Kidney epithelial cell (primary cell): ENCODE data around the gene AMOTL1. TPM values are rescaled to one million over a fixed set of nuclear protein-coding genes. Genes with fewer than 3 reads are reported as not detected.

Source experiments
- DNase-seq: peaks from one replicate; pipeline ENCODE4 v3.0.0-alpha.2; 2010; ENCODE audit warnings: low read depth
- H3K27me3 ChIP-seq: 2 replicates; pipeline ENCODE4 v1.6.0; 2011; ENCODE audit warnings: low read length; ENCODE audit not compliant: control insufficient read depth, insufficient read depth
- H3K36me3 ChIP-seq: 2 replicates; pipeline ENCODE4 v1.5.1; 2011; ENCODE audit warnings: low read length; ENCODE audit not compliant: control insufficient read depth, insufficient read depth
- H3K4me3 ChIP-seq: 2 replicates; pipeline ENCODE4 v1.5.1; 2011; ENCODE audit warnings: low read depth, mild to moderate bottlenecking, control low read depth, low read length
- CTCF ChIP-seq: IDR thresholded peaks from 2 replicates; pipeline ENCODE4 v1.5.1; 2011; ENCODE audit warnings: mild to moderate bottlenecking, moderate library complexity, low read length, control low read depth, inconsistent platforms; ENCODE audit not compliant: insufficient read depth, poor library complexity, severe bottlenecking
- total RNA-seq: library from RNA; depleted of rRNA; stranded (reverse); fragments of >200 nt; gene quantifications from 2 replicates; pipeline ENCODE4 v1.2.3, GENCODE V29; 2015

The AMOTL1 gene
- total RNA-seq, 1 donor from 2014 or later: 48.8 TPM

GRCh38 chr11:94747146-94747545 lies 21.0 kb upstream of the AMOTL1 start:
- Histone ChIP-seq H3K4me3 (no peak overlapping the region), H3K36me3 (no peaks in the 10 kb centered on the region), H3K27me3 (no peaks in the 10 kb centered on the region)
- no peak for TF ChIP-seq CTCF
- no peak for DNase-seq

- H3K36me3 ChIP-seq: no peaks in the 10 kb centered on the region
- no peak for TF ChIP-seq CTCF
- DNase-seq: no peak
- H3K4me3 ChIP-seq: no peak overlapping the region
- no peaks in the 10 kb centered on the region for H3K27me3 ChIP-seq
Observed at GRCh38 chr11:94747601-94748041, 20.5 kb upstream of the AMOTL1 start.

GRCh38 chr11:94749369-94749768 lies 18.8 kb upstream of the AMOTL1 start:
- TF ChIP-seq CTCF: no peak
- DNase-seq: no peak
- H3K4me3 ChIP-seq: no peak overlapping the region
- H3K36me3 ChIP-seq: no peaks in the 10 kb centered on the region
- no peaks in the 10 kb centered on the region for H3K27me3 ChIP-seq

- H3K36me3 ChIP-seq: no peaks in the 10 kb centered on the region
- no peaks in the 10 kb centered on the region for H3K27me3 ChIP-seq
- no peak for DNase-seq
- TF ChIP-seq CTCF: no peak
- no peak overlapping the region for H3K4me3 ChIP-seq
Observed at GRCh38 chr11:94750319-94751217, 17.6 kb upstream of the AMOTL1 start.

- Histone ChIP-seq H3K4me3 (no peak overlapping the region), H3K27me3 (no peaks in the 10 kb centered on the region), H3K36me3 (no peaks in the 10 kb centered on the region)
- no peak for TF ChIP-seq CTCF
- DNase-seq: no peak
Observed at GRCh38 chr11:94751218-94751609, 16.9 kb upstream of the AMOTL1 start.
